Activated naive CD8-positive, alpha-beta T cell (primary cell): ENCODE data around the gene NCF4.

ENCODE experiments used
- H3K27ac Mint-ChIP-seq: one replicate; pipeline ENCODE4 v1.8.0; 2021; ENCODE audit warnings: mixed read lengths
- H3K27me3 Mint-ChIP-seq: one replicate; pipeline ENCODE4 v1.8.0; 2021; ENCODE audit warnings: mixed read lengths
- H3K36me3 Mint-ChIP-seq: one replicate; pipeline ENCODE4 v1.8.0; 2021; ENCODE audit warnings: mixed read lengths
- H3K4me1 Mint-ChIP-seq: one replicate; pipeline ENCODE4 v1.8.0; 2021; ENCODE audit warnings: low read depth, mixed read lengths
- H3K4me3 Mint-ChIP-seq: one replicate; pipeline ENCODE4 v1.8.0; 2021; ENCODE audit warnings: mild to moderate bottlenecking, mixed read lengths
- H3K9me3 Mint-ChIP-seq: one replicate; pipeline ENCODE4 v1.8.0; 2021; ENCODE audit warnings: low read depth, mixed read lengths

NCF4 gene

GRCh38 chr22:36887162-36887561 is 26.4 kb downstream of the NCF4 start:
- H3K27ac Mint-ChIP-seq: no peak overlapping the region
- H3K36me3 Mint-ChIP-seq: no peaks in the 10 kb centered on the region
- H3K27me3 Mint-ChIP-seq: peaks cover 4% of the 10 kb centered on the region
- peaks cover 2% of the 10 kb centered on the region for H3K4me1 Mint-ChIP-seq
- no peaks in the 10 kb centered on the region for H3K9me3 Mint-ChIP-seq
- no peak overlapping the region for H3K4me3 Mint-ChIP-seq

- Mint-ChIP-seq H3K4me3 (no peak overlapping the region), H3K36me3 (peaks cover 4% of the 10 kb centered on the region), H3K9me3 (peaks cover 6% of the 10 kb centered on the region), H3K4me1 (peaks cover 2% of the 10 kb centered on the region), H3K27ac (no peak overlapping the region), H3K27me3 (peaks cover 7% of the 10 kb centered on the region)
These were observed 30.8 kb downstream of the NCF4 start for GRCh38 chr22:36891646-36892045.

GRCh38 chr22:36892292-36892691 is 31.5 kb downstream of the NCF4 start:
- Mint-ChIP-seq H3K4me1 (peaks cover 1% of the 10 kb centered on the region), H3K27ac (no peak overlapping the region), H3K27me3 (peaks cover 7% of the 10 kb centered on the region), H3K9me3 (peaks cover 6% of the 10 kb centered on the region), H3K4me3 (no peak overlapping the region), H3K36me3 (peaks cover 4% of the 10 kb centered on the region)

- no peaks in the 10 kb centered on the region for H3K4me1 Mint-ChIP-seq
- peaks cover 4% of the 10 kb centered on the region for H3K36me3 Mint-ChIP-seq
- H3K27me3 Mint-ChIP-seq: peaks cover 6% of the 10 kb centered on the region
- H3K27ac Mint-ChIP-seq: no peak overlapping the region
- H3K9me3 Mint-ChIP-seq: peaks cover 6% of the 10 kb centered on the region
- no peak overlapping the region for H3K4me3 Mint-ChIP-seq
These were observed 32.5 kb downstream of the NCF4 start for GRCh38 chr22:36893262-36893661.

- H3K9me3 Mint-ChIP-seq: peaks cover 6% of the 10 kb centered on the region
- no peak overlapping the region for H3K27ac Mint-ChIP-seq
- H3K27me3 Mint-ChIP-seq: peaks cover 3% of the 10 kb centered on the region
- peaks cover 4% of the 10 kb centered on the region for H3K36me3 Mint-ChIP-seq
- no peaks in the 10 kb centered on the region for H3K4me1 Mint-ChIP-seq
- no peak overlapping the region for H3K4me3 Mint-ChIP-seq
These were observed 33.5 kb downstream of the NCF4 start for GRCh38 chr22:36894266-36894665.

GRCh38 chr22:36897611-36898010 is 36.8 kb downstream of the NCF4 start:
- Mint-ChIP-seq H3K36me3 (peaks cover 6% of the 10 kb centered on the region), H3K9me3 (peaks cover 6% of the 10 kb centered on the region), H3K27me3 (peaks cover 8% of the 10 kb centered on the region), H3K4me1 (peaks cover 3% of the 10 kb centered on the region), H3K27ac (no peak overlapping the region), H3K4me3 (no peak overlapping the region)

GRCh38 chr22:36898690-36899089 is 37.9 kb downstream of the NCF4 start:
- peaks cover 6% of the 10 kb centered on the region for H3K9me3 Mint-ChIP-seq
- H3K4me1 Mint-ChIP-seq: peaks cover 3% of the 10 kb centered on the region
- H3K27me3 Mint-ChIP-seq: peaks cover 12% of the 10 kb centered on the region
- H3K27ac Mint-ChIP-seq: no peak overlapping the region
- peaks cover 6% of the 10 kb centered on the region for H3K36me3 Mint-ChIP-seq
- H3K4me3 Mint-ChIP-seq: no peak overlapping the region

GRCh38 chr22:36899498-36899897 is 38.7 kb downstream of the NCF4 start:
- Mint-ChIP-seq H3K27ac (no peak overlapping the region), H3K4me1 (peaks cover 3% of the 10 kb centered on the region), H3K4me3 (no peak overlapping the region), H3K27me3 (peaks cover 15% of the 10 kb centered on the region), H3K9me3 (peaks cover 6% of the 10 kb centered on the region), H3K36me3 (peaks cover 6% of the 10 kb centered on the region)

- peaks cover 2% of the 10 kb centered on the region for H3K36me3 Mint-ChIP-seq
- peaks cover 15% of the 10 kb centered on the region for H3K27me3 Mint-ChIP-seq
- H3K4me1 Mint-ChIP-seq: peaks cover 3% of the 10 kb centered on the region
- no peak overlapping the region for H3K27ac Mint-ChIP-seq
- H3K4me3 Mint-ChIP-seq: no peak overlapping the region
- peaks cover 2% of the 10 kb centered on the region for H3K9me3 Mint-ChIP-seq
These were observed 39.4 kb downstream of the NCF4 start for GRCh38 chr22:36900225-36900624.

- no peaks in the 10 kb centered on the region for H3K9me3 Mint-ChIP-seq
- H3K27me3 Mint-ChIP-seq: peaks cover 15% of the 10 kb centered on the region
- no peak overlapping the region for H3K4me3 Mint-ChIP-seq
- no peak overlapping the region for H3K27ac Mint-ChIP-seq
- H3K4me1 Mint-ChIP-seq: peaks cover 3% of the 10 kb centered on the region
- peaks cover 2% of the 10 kb centered on the region for H3K36me3 Mint-ChIP-seq
These were observed 40.1 kb downstream of the NCF4 start for GRCh38 chr22:36900880-36901279.

GRCh38 chr22:36901411-36902142 is 40.8 kb downstream of the NCF4 start:
- Mint-ChIP-seq H3K36me3 (peaks cover 2% of the 10 kb centered on the region), H3K4me1 (peaks cover 3% of the 10 kb centered on the region), H3K27me3 (peaks cover 15% of the 10 kb centered on the region), H3K4me3 (no peak overlapping the region), H3K27ac (peak overlapping the region; percentile 51), H3K9me3 (no peaks in the 10 kb centered on the region)

- peaks cover 3% of the 10 kb centered on the region for H3K4me1 Mint-ChIP-seq
- H3K9me3 Mint-ChIP-seq: no peaks in the 10 kb centered on the region
- no peak overlapping the region for H3K4me3 Mint-ChIP-seq
- H3K36me3 Mint-ChIP-seq: peaks cover 2% of the 10 kb centered on the region
- H3K27me3 Mint-ChIP-seq: peaks cover 15% of the 10 kb centered on the region
- H3K27ac Mint-ChIP-seq: no peak overlapping the region
These were observed 41.5 kb downstream of the NCF4 start for GRCh38 chr22:36902143-36902926.

- H3K36me3 Mint-ChIP-seq: peaks cover 2% of the 10 kb centered on the region
- no peak overlapping the region for H3K27ac Mint-ChIP-seq
- no peaks in the 10 kb centered on the region for H3K9me3 Mint-ChIP-seq
- peaks cover 18% of the 10 kb centered on the region for H3K27me3 Mint-ChIP-seq
- H3K4me1 Mint-ChIP-seq: peaks cover 3% of the 10 kb centered on the region
- no peak overlapping the region for H3K4me3 Mint-ChIP-seq
These were observed 43.6 kb downstream of the NCF4 start for GRCh38 chr22:36904260-36904880.

- H3K27ac Mint-ChIP-seq: no peak overlapping the region
- H3K27me3 Mint-ChIP-seq: peaks cover 18% of the 10 kb centered on the region
- H3K9me3 Mint-ChIP-seq: no peaks in the 10 kb centered on the region
- no peak overlapping the region for H3K4me3 Mint-ChIP-seq
- no peaks in the 10 kb centered on the region for H3K4me1 Mint-ChIP-seq
- H3K36me3 Mint-ChIP-seq: no peaks in the 10 kb centered on the region
These were observed 46.7 kb downstream of the NCF4 start for GRCh38 chr22:36907253-36908195.
